K562 (cell line): ENCODE measurements around the gene MDC1. TPM values are rescaled to one million over a fixed set of nuclear protein-coding genes. Genes with fewer than 3 reads are reported as not detected.
A peak's percentile ranks its signal among the peaks of the same experiment; 100 is the strongest.

Experiments used
- CCNT2 ChIP-seq: IDR thresholded peaks from 2 replicates; pipeline ENCODE4 v1.6.1; 2011; ENCODE audit warnings: borderline replicate concordance, low read depth, mild to moderate bottlenecking, moderate library complexity, mixed read lengths, low read length; ENCODE audit not compliant: insufficient read length; ENCODE audit errors: extremely low read depth
- DDX20 ChIP-seq: fragments of 450-650 bp; IDR thresholded peaks from 2 replicates; pipeline ENCODE4 v1.6.1; 2016; ENCODE audit warnings: missing genetic modification characterization, low read depth, mild to moderate bottlenecking, missing compliant biosample characterization, moderate library complexity
- ESRRA ChIP-seq: fragments of 450-650 bp; IDR thresholded peaks from 2 replicates; pipeline ENCODE4 v1.6.1; 2014; ENCODE audit warnings: low read depth, mild to moderate bottlenecking, moderate library complexity, borderline replicate concordance
- HDGF ChIP-seq: fragments of 450-650 bp; IDR thresholded peaks from 2 replicates; pipeline ENCODE4 v1.6.1; 2016
- KDM5B ChIP-seq: fragments of 200-600 bp; sonication (generic); IDR thresholded peaks from 2 replicates; pipeline ENCODE4 v1.6.1; 2012; ENCODE audit warnings: low read depth, mild to moderate bottlenecking, moderate library complexity, low read length, control low read depth, inconsistent platforms; ENCODE audit not compliant: insufficient replicate concordance
- MCM5 ChIP-seq: fragments of 450-650 bp; IDR thresholded peaks from 2 replicates; pipeline ENCODE4 v1.6.1; 2016; ENCODE audit warnings: low read depth
- NFATC3 ChIP-seq: fragments of 450-650 bp; IDR thresholded peaks from 2 replicates; pipeline ENCODE4 v1.6.1; 2017; ENCODE audit warnings: mild to moderate bottlenecking
- NR2C2 ChIP-seq, 2 experiments: fragments of 200-800 bp in 1 of 2; sonication (Bioruptor generic) in 1 of 2; sonication (generic) in 1 of 2; formaldehyde crosslinking in 1 of 2; IDR thresholded peaks; 2 replicates each; pipeline versions ENCODE4 v1.6.1 to v1.8.0; 2016 to 2022; ENCODE audit warnings: mild to moderate bottlenecking in 1 of 2, missing compliant biosample characterization in 1 of 2, missing genetic modification characterization in 1 of 2, missing genetic modification reagents in 1 of 2
- PTBP1 ChIP-seq: fragments of 200-400 bp; formaldehyde crosslinking; IDR thresholded peaks from 2 replicates; pipeline ENCODE4 v1.6.1; 2017; ENCODE audit warnings: low read depth, low read length
- RAD51 ChIP-seq: fragments of 450-650 bp; IDR thresholded peaks from 2 replicates; pipeline ENCODE4 v1.7.1; 2016; ENCODE audit warnings: low read depth, mild to moderate bottlenecking, borderline replicate concordance
- SMAD4 ChIP-seq: fragments of 250-450 bp; sonication (Bioruptor Pico); conservative IDR thresholded peaks from 2 replicates; pipeline ENCODE4 v1.8.0; 2021; ENCODE audit warnings: inconsistent platforms, mild to moderate bottlenecking, moderate library complexity
- SMARCE1 ChIP-seq: fragments of 450-650 bp; IDR thresholded peaks from 2 replicates; pipeline ENCODE4 v1.7.1; 2016; ENCODE audit warnings: mild to moderate bottlenecking
- TOE1 ChIP-seq, 2 experiments: fragments of 450-650 bp in 1 of 2; sonication (generic) in 1 of 2; formaldehyde crosslinking in 1 of 2; IDR thresholded peaks; 2 replicates each; pipeline versions ENCODE4 v1.7.1 to v1.8.0; 2016 to 2022; ENCODE audit warnings: borderline replicate concordance in 2 of 2, mild to moderate bottlenecking in 2 of 2, antibody characterized with exemption in 1 of 2, inconsistent platforms in 1 of 2, low read depth in 1 of 2, missing genetic modification reagents in 1 of 2, moderate library complexity in 1 of 2
- TRIM28 ChIP-seq: fragments of 450-650 bp; IDR thresholded peaks from 2 replicates; pipeline ENCODE4 v1.6.1; 2017
- YY1 ChIP-seq, 3 experiments: IDR thresholded peaks; 2 replicates each; pipeline ENCODE4 v1.6.1; 2011; ENCODE audit warnings: low read length in 2 of 3, mild to moderate bottlenecking in 2 of 3, moderate library complexity in 2 of 3, borderline replicate concordance in 1 of 3, control low read depth in 1 of 3, low read depth in 1 of 3; ENCODE audit not compliant: insufficient read depth in 3 of 3, insufficient replicate concordance in 2 of 3, control insufficient read depth in 1 of 3, insufficient read length in 1 of 3; ENCODE audit errors: extremely low read depth in 1 of 3
- ZNF12 ChIP-seq: sonication (generic); formaldehyde crosslinking; IDR thresholded peaks from 2 replicates; pipeline ENCODE4 v1.4.0; 2020; ENCODE audit warnings: mild to moderate bottlenecking, missing genetic modification reagents
- ZNF197 ChIP-seq: fragments of 200-800 bp; sonication (Bioruptor generic); IDR thresholded peaks from 2 replicates; pipeline ENCODE4 v1.6.1; 2016; ENCODE audit warnings: low read depth, missing genetic modification characterization, missing compliant biosample characterization
- ZNF354B ChIP-seq: fragments of 250-450 bp; sonication (Bioruptor Pico); IDR thresholded peaks from 2 replicates; pipeline ENCODE4 v1.4.0; 2020
- ZNF780A ChIP-seq: fragments of 250-450 bp; sonication (Bioruptor Pico); IDR thresholded peaks from 2 replicates; pipeline ENCODE4 v1.5.0; 2021; ENCODE audit warnings: mild to moderate bottlenecking
- polyA plus RNA-seq, 8 experiments: library from polyadenylated mRNA; depleted of rRNA in 4 of 8; stranded (reverse) in 5 of 8; unstranded in 3 of 8; fragments of >200 nt; fragmentation: Nextera tagmentation in 2 of 8; fragmentation: Illumina TruSeq in 1 of 8; extraction: Ambion mirVana in 2 of 8; extraction: Trizol in 1 of 8; gene quantifications; 2 replicates each; pipeline versions ENCODE4 v1.2.1 to v1.2.3, GENCODE V29; 2011 to 2014; ENCODE audit warnings: inconsistent platforms in 1 of 8, missing spikeins in 1 of 8
- total RNA-seq, 7 experiments: library from RNA; depleted of rRNA in 6 of 7; stranded (reverse); fragments of >200 nt in 6 of 7; fragmentation: Illumina TruSeq in 2 of 7; extraction: Trizol in 2 of 7; gene quantifications; 2 replicates each; pipeline versions ENCODE4 v1.2.1 to v1.2.3, GENCODE V29; 2011 to 2021; ENCODE audit warnings: low replicate concordance in 1 of 7

The MDC1 gene
- total and polyA plus RNA-seq, 9 of the 15 experiments (the other 6 are each of a cell fraction or from before 2014, with no cell fraction given): 8.2 to 114 (median 20.0) TPM

- TF ChIP-seq NFATC3 (no peak), TOE1 (IDR thresholded peaks at IDR 0.05; ENCODE audit: borderline replicate concordance) (peak; percentile 77), TOE1 (CRISPR knock-in tag; IDR thresholded peaks at IDR 0.05; ENCODE audit: borderline replicate concordance, low read depth) (no peak), SMAD4 (CRISPR knock-in tag) (peak; percentile 72; the same call in 1 of the 2 replicates), YY1 (IDR thresholded peaks at IDR 0.05; ENCODE audit: borderline replicate concordance in 1 of 3, control insufficient read depth in 1 of 3, extremely low read depth in 1 of 3, insufficient read depth in 3 of 3, insufficient read length in 1 of 3, insufficient replicate concordance in 2 of 3, low read depth in 1 of 3, low read length in 2 of 3) (peak in 1 of 3 experiments; percentile 39), TRIM28 (peak; percentile 31; the same call in 1 of the 2 replicates), SMARCE1 (0 out of 2 replicates have a peak, but pooled peaks have one; percentile 48), ZNF354B (CRISPR knock-in tag) (no peak), CCNT2 (peak; percentile 85), RAD51 (no peak), ZNF780A (no peak), NR2C2 (CRISPR knock-in tag; IDR thresholded peaks at IDR 0.05) (0 out of 2 replicates have a peak, but pooled peaks have one; percentile 14), NR2C2 (tag; IDR thresholded peaks at IDR 0.05) (peak; percentile 97), HDGF (no peak), ESRRA (peak; percentile 54; the same call in 1 of the 2 replicates), MCM5 (no peak), KDM5B (peak; percentile 99), ZNF197 (no peak), DDX20 (tag) (no peak), ZNF12 (CRISPR knock-in tag) (no peak; the same call in none of the 2 replicates), PTBP1 (0 out of 2 replicates have a peak, but pooled peaks have one; percentile 0)
Measured at GRCh38 chr6:30744054-30744805, 27.1 kb upstream of the MDC1 start, which contains the start of gene IER3 (continued).
